ENCODE results near the gene DNER. TPM values are rescaled to one million over a fixed set of nuclear protein-coding genes. Genes with fewer than 3 reads are reported as not detected.

Gene DNER
- total RNA-seq, 1 experiment from 2014 or later: 5.5 TPM

GRCh38 chr2:229598227-229598626 is 116.1 kb downstream of the DNER start:
- in situ Hi-C loops (cut with HindIII; ENCODE audit: low pct_unique_long_range_greater_than_20kb, low sequenced_read_pairs): no loop called here

GRCh38 chr2:229596796-229597195 is 117.6 kb downstream of the DNER start:
- in situ Hi-C loops (cut with HindIII; ENCODE audit: low pct_unique_long_range_greater_than_20kb, low sequenced_read_pairs): no loop called here

More at GRCh38 chr2:229598227-229598626, 116.1 kb downstream of the DNER start:
- DNase-seq (ENCODE audit: low read depth): no peak

GRCh38 chr2:229591611-229592010 is 122.7 kb downstream of the DNER start:
- DNase-seq (ENCODE audit: low read depth): no peak
- in situ Hi-C loops (cut with HindIII; ENCODE audit: low pct_unique_long_range_greater_than_20kb, low sequenced_read_pairs): no loop called here

More at GRCh38 chr2:229596796-229597195, 117.6 kb downstream of the DNER start:
- no peak for DNase-seq (ENCODE audit: low read depth)

GRCh38 chr2:229586746-229587705 is 127.3 kb downstream of the DNER start:
- in situ Hi-C loops (cut with HindIII; ENCODE audit: low pct_unique_long_range_greater_than_20kb, low sequenced_read_pairs): no loop called here
- peak; percentile 73 for DNase-seq (ENCODE audit: low read depth)

- in situ Hi-C loops (cut with HindIII; ENCODE audit: low pct_unique_long_range_greater_than_20kb, low sequenced_read_pairs): no loop called here
Observed at GRCh38 chr2:229586012-229586411, 128.3 kb downstream of the DNER start.

GRCh38 chr2:229582151-229582550 is 132.2 kb downstream of the DNER start:
- in situ Hi-C loops (cut with HindIII; ENCODE audit: low pct_unique_long_range_greater_than_20kb, low sequenced_read_pairs): no loop called here

More at GRCh38 chr2:229586012-229586411, 128.3 kb downstream of the DNER start:
- no peak for DNase-seq (ENCODE audit: low read depth)

GRCh38 chr2:229578052-229578846 is 136.1 kb downstream of the DNER start:
- in situ Hi-C loops (cut with HindIII; ENCODE audit: low pct_unique_long_range_greater_than_20kb, low sequenced_read_pairs): no loop called here
- DNase-seq (ENCODE audit: low read depth): no peak

More at GRCh38 chr2:229582151-229582550, 132.2 kb downstream of the DNER start:
- DNase-seq (ENCODE audit: low read depth): no peak

- DNase-seq (ENCODE audit: low read depth): no peak
- in situ Hi-C loops (cut with HindIII; ENCODE audit: low pct_unique_long_range_greater_than_20kb, low sequenced_read_pairs): no loop called here
Observed at GRCh38 chr2:229575569-229576315, 138.6 kb downstream of the DNER start.

- in situ Hi-C loops (cut with HindIII; ENCODE audit: low pct_unique_long_range_greater_than_20kb, low sequenced_read_pairs): no loop called here
- no peak for DNase-seq (ENCODE audit: low read depth)
Observed at GRCh38 chr2:229572507-229573271, 141.7 kb downstream of the DNER start.

GRCh38 chr2:229571243-229571642 is 143.1 kb downstream of the DNER start:
- no peak for DNase-seq (ENCODE audit: low read depth)
- in situ Hi-C loops (cut with HindIII; ENCODE audit: low pct_unique_long_range_greater_than_20kb, low sequenced_read_pairs): no loop called here

- no peak for DNase-seq (ENCODE audit: low read depth)
- in situ Hi-C loops (cut with HindIII; ENCODE audit: low pct_unique_long_range_greater_than_20kb, low sequenced_read_pairs): no loop called here
Observed at GRCh38 chr2:229566370-229566769, 148.0 kb downstream of the DNER start.

GRCh38 chr2:229564300-229564907 is 150.0 kb downstream of the DNER start:
- in situ Hi-C loops (cut with HindIII; ENCODE audit: low pct_unique_long_range_greater_than_20kb, low sequenced_read_pairs): no loop called here
- DNase-seq (ENCODE audit: low read depth): no peak

- in situ Hi-C loops (cut with HindIII; ENCODE audit: low pct_unique_long_range_greater_than_20kb, low sequenced_read_pairs): no loop called here
- no peak for DNase-seq (ENCODE audit: low read depth)
Observed at GRCh38 chr2:229563388-229563787, 151.0 kb downstream of the DNER start.

GRCh38 chr2:229562472-229563127 is 151.8 kb downstream of the DNER start:
- in situ Hi-C loops (cut with HindIII; ENCODE audit: low pct_unique_long_range_greater_than_20kb, low sequenced_read_pairs): no loop called here
- no peak for DNase-seq (ENCODE audit: low read depth)

GRCh38 chr2:229559986-229560385 is 154.4 kb downstream of the DNER start:
- DNase-seq (ENCODE audit: low read depth): no peak
- in situ Hi-C loops (cut with HindIII; ENCODE audit: low pct_unique_long_range_greater_than_20kb, low sequenced_read_pairs): no loop called here

- DNase-seq (ENCODE audit: low read depth): no peak
Observed at GRCh38 chr2:229553091-229553490, 161.3 kb downstream of the DNER start.

More at GRCh38 chr2:229553091-229553490, 161.3 kb downstream of the DNER start:
- in situ Hi-C loops (cut with HindIII; ENCODE audit: low pct_unique_long_range_greater_than_20kb, low sequenced_read_pairs): no loop called here

All from Caki2 (cell line).